Measurements from ENCODE around the gene HSDL2.
A peak's percentile ranks its signal among the peaks of the same experiment; 100 is the strongest.

Gene HSDL2

GRCh38 chr9:112487008-112487798 is 107.3 kb downstream of the HSDL2 start:
- Histone ChIP-seq H3K27me3 (ENCODE audit: insufficient read depth, low read length, poor library complexity, severe bottlenecking) (no peaks in the 10 kb centered on the region), H3K9me3 (ENCODE audit: insufficient read depth, low read depth, low read length) (no peaks in the 10 kb centered on the region), H3K79me2 (ENCODE audit: insufficient read depth, low read length) (peaks cover 63% of the 10 kb centered on the region), H3K9me2 (replicated peaks; ENCODE audit: low read depth, low read length) (no peaks in the 10 kb centered on the region), H3F3A (ENCODE audit: low read depth) (no peaks in the 10 kb centered on the region), H3K4me3 (ENCODE audit: low read length, poor library complexity, severe bottlenecking) (peak overlapping the region; percentile 79), H3K9ac (ENCODE audit: low read depth, low read length, poor library complexity, severe bottlenecking) (peak overlapping the region; percentile 77), H4K20me1 (ENCODE audit: insufficient read depth, low read length, poor library complexity, severe bottlenecking) (peaks cover 46% of the 10 kb centered on the region), H2AFZ (ENCODE audit: low read length) (peak overlapping the region; percentile 60; the same call in 1 of the 2 replicates), H3K36me3 (ENCODE audit: insufficient read depth, low read length) (no peaks in the 10 kb centered on the region), H3K4me1 (ENCODE audit: insufficient read depth, low read length, poor library complexity, severe bottlenecking) (peaks cover 52% of the 10 kb centered on the region), H3K4me2 (ENCODE audit: low read depth, low read length, poor library complexity, severe bottlenecking) (peak overlapping the region; percentile 86)
- TF ChIP-seq EZH2phosphoT487 (IDR thresholded peaks at IDR 0.05; ENCODE audit: borderline replicate concordance) (no peak), CTCF (conservative IDR thresholded peaks at IDR 0.05; ENCODE audit: low read length) (no peak)

- peaks cover under 1% of the 10 kb centered on the region; the same call in 1 of the 2 replicates for H3K36me3 ChIP-seq (ENCODE audit: insufficient read depth, low read length)
- no peaks in the 10 kb centered on the region for H3K27me3 ChIP-seq (ENCODE audit: insufficient read depth, low read length, poor library complexity, severe bottlenecking)
- H2AFZ ChIP-seq (ENCODE audit: low read length) = no peak overlapping the region
- peaks cover 47% of the 10 kb centered on the region for H4K20me1 ChIP-seq (ENCODE audit: insufficient read depth, low read length, poor library complexity, severe bottlenecking)
- no peaks in the 10 kb centered on the region for H3K9me2 ChIP-seq (replicated peaks; ENCODE audit: low read depth, low read length)
- H3F3A ChIP-seq (ENCODE audit: low read depth) = no peaks in the 10 kb centered on the region
- H3K9ac ChIP-seq (ENCODE audit: low read depth, low read length, poor library complexity, severe bottlenecking) = peak overlapping the region; percentile 77
- peaks cover 70% of the 10 kb centered on the region for H3K79me2 ChIP-seq (ENCODE audit: insufficient read depth, low read length)
- H3K4me2 ChIP-seq (ENCODE audit: low read depth, low read length, poor library complexity, severe bottlenecking) = peak overlapping the region; percentile 86
- H3K4me1 ChIP-seq (ENCODE audit: insufficient read depth, low read length, poor library complexity, severe bottlenecking) = peaks cover 55% of the 10 kb centered on the region
- H3K9me3 ChIP-seq (ENCODE audit: insufficient read depth, low read depth, low read length) = no peaks in the 10 kb centered on the region
- H3K4me3 ChIP-seq (ENCODE audit: low read length, poor library complexity, severe bottlenecking) = peak overlapping the region; percentile 79
- no peak for TF ChIP-seq EZH2phosphoT487 (IDR thresholded peaks at IDR 0.05; ENCODE audit: borderline replicate concordance)
- no peak for TF ChIP-seq CTCF (conservative IDR thresholded peaks at IDR 0.05; ENCODE audit: low read length)
Measured at GRCh38 chr9:112487799-112488340, 108.0 kb downstream of the HSDL2 start.

GRCh38 chr9:112489039-112489546 is 109.2 kb downstream of the HSDL2 start:
- H3K4me3 ChIP-seq (ENCODE audit: low read length, poor library complexity, severe bottlenecking) = peak overlapping the region; percentile 79
- H3F3A ChIP-seq (ENCODE audit: low read depth) = no peaks in the 10 kb centered on the region
- H3K36me3 ChIP-seq (ENCODE audit: insufficient read depth, low read length) = peaks cover 10% of the 10 kb centered on the region; the same call in 1 of the 2 replicates
- no peaks in the 10 kb centered on the region for H3K9me2 ChIP-seq (replicated peaks; ENCODE audit: low read depth, low read length)
- no peak overlapping the region for H2AFZ ChIP-seq (ENCODE audit: low read length)
- no peaks in the 10 kb centered on the region for H3K27me3 ChIP-seq (ENCODE audit: insufficient read depth, low read length, poor library complexity, severe bottlenecking)
- peaks cover 64% of the 10 kb centered on the region for H3K4me1 ChIP-seq (ENCODE audit: insufficient read depth, low read length, poor library complexity, severe bottlenecking)
- peaks cover 82% of the 10 kb centered on the region for H3K79me2 ChIP-seq (ENCODE audit: insufficient read depth, low read length)
- peaks cover 55% of the 10 kb centered on the region for H4K20me1 ChIP-seq (ENCODE audit: insufficient read depth, low read length, poor library complexity, severe bottlenecking)
- no peak for TF ChIP-seq EZH2phosphoT487 (IDR thresholded peaks at IDR 0.05; ENCODE audit: borderline replicate concordance)
- TF ChIP-seq CTCF (conservative IDR thresholded peaks at IDR 0.05; ENCODE audit: low read length) = no peak
- no peaks in the 10 kb centered on the region for H3K9me3 ChIP-seq (ENCODE audit: insufficient read depth, low read depth, low read length)
- peak overlapping the region; percentile 20 for H3K9ac ChIP-seq (ENCODE audit: low read depth, low read length, poor library complexity, severe bottlenecking)
- H3K4me2 ChIP-seq (ENCODE audit: low read depth, low read length, poor library complexity, severe bottlenecking) = peak overlapping the region; percentile 86

Data from Loucy (cell line).